K562 (cell line): Measurements from ENCODE around the gene PYGO2. TPM values are rescaled to one million over a fixed set of nuclear protein-coding genes. Genes with fewer than 3 reads are reported as not detected.

Source experiments
- microRNA-seq: library from miRNA; unstranded; fragments of <30 nt; microRNA quantifications from one replicate; pipeline ENCODE4, GENCODE V29; 2018; ENCODE audit warnings: borderline microRNAs expressed
- polyA plus RNA-seq, 8 experiments: library from polyadenylated mRNA; depleted of rRNA in 4 of 8; stranded (reverse) in 5 of 8; unstranded in 3 of 8; fragments of >200 nt; fragmentation: Nextera tagmentation in 2 of 8; fragmentation: Illumina TruSeq in 1 of 8; extraction: Ambion mirVana in 2 of 8; extraction: Trizol in 1 of 8; gene quantifications; 2 replicates each; pipeline versions ENCODE4 v1.2.1 to v1.2.3, GENCODE V29; 2011 to 2014; ENCODE audit warnings: inconsistent platforms in 1 of 8, missing spikeins in 1 of 8
- small RNA-seq: library from RNA; depleted of rRNA; stranded (forward); fragments of <200 nt; gene quantifications from one replicate; pipeline ENCODE3, GENCODE V24; 2014
- total RNA-seq, 7 experiments: library from RNA; depleted of rRNA in 6 of 7; stranded (reverse); fragments of >200 nt in 6 of 7; fragmentation: Illumina TruSeq in 2 of 7; extraction: Trizol in 2 of 7; gene quantifications; 2 replicates each; pipeline versions ENCODE4 v1.2.1 to v1.2.3, GENCODE V29; 2011 to 2021; ENCODE audit warnings: low replicate concordance in 1 of 7

Gene PYGO2
- total and polyA plus RNA-seq, 9 of the 15 experiments (the other 6 are each of a cell fraction or from before 2014, with no cell fraction given), result 8.3 to 36.2 (median 18.2) TPM

Small RNA genes within 50 kb of the gene (microRNA-seq; reads per million reads assigned to microRNA genes)
- 0.46 reads per million for gene MIR4258

Small RNA genes within 50 kb of the gene (small RNA-seq; reads per million reads assigned to genes)
- not detected for gene MIR4258
- not detected for gene RF00017

Other genes starting within 250 kb of the PYGO2 start
Only the 7 nearest of the 20 such genes appear.
- gene PMVK, start 25.1 kb downstream of the PYGO2 start, total RNA-seq (2014; rRNA removed), result 6.3 and 6.5 TPM in 2 replicates
- gene PMVK, start 25.1 kb downstream of the PYGO2 start, total RNA-seq (2014; rRNA removed; fragmentation: Illumina TruSeq; extraction: Trizol), result 4.7 and 6.0 TPM in 2 replicates
- 9.4 and 9.9 TPM in 2 replicates for gene PMVK, start 25.1 kb downstream of the PYGO2 start, total RNA-seq (2015; rRNA removed; fragmentation: Illumina TruSeq; extraction: Trizol)
- gene PMVK, start 25.1 kb downstream of the PYGO2 start, total RNA-seq (2021), result 11.8 and 14.1 TPM in 2 replicates
- gene PMVK, start 25.1 kb downstream of the PYGO2 start, polyA plus RNA-seq (2011; rRNA removed), result 9.5 and 11.4 TPM in 2 replicates
- 6.3 and 9.6 TPM in 2 replicates for gene PMVK, start 25.1 kb downstream of the PYGO2 start, polyA plus RNA-seq (2014; fragmentation: Illumina TruSeq; extraction: Trizol)
- gene PMVK, start 25.1 kb downstream of the PYGO2 start, polyA plus RNA-seq (2014; fragmentation: Nextera tagmentation; extraction: Ambion mirVana), result 1 to 10 TPM; 1.1 to 3.8 TPM
- gene PMVK, start 25.1 kb downstream of the PYGO2 start, polyA plus RNA-seq (2014; rRNA removed), result 15.3 and 16.4 TPM in 2 replicates
- 8.2 and 10.2 TPM in 2 replicates for gene PBXIP1, start 5.7 kb downstream of the PYGO2 start, total RNA-seq (2014; rRNA removed)
- 2.7 and 3.0 TPM in 2 replicates for gene PBXIP1, start 5.7 kb downstream of the PYGO2 start, total RNA-seq (2014; rRNA removed; fragmentation: Illumina TruSeq; extraction: Trizol)
- 4.9 and 5.1 TPM in 2 replicates for gene PBXIP1, start 5.7 kb downstream of the PYGO2 start, total RNA-seq (2015; rRNA removed; fragmentation: Illumina TruSeq; extraction: Trizol)
- 6.3 and 8.3 TPM in 2 replicates for gene PBXIP1, start 5.7 kb downstream of the PYGO2 start, total RNA-seq (2021)
- gene PBXIP1, start 5.7 kb downstream of the PYGO2 start, polyA plus RNA-seq (2011; rRNA removed), result 6.9 and 7.9 TPM in 2 replicates
- gene PBXIP1, start 5.7 kb downstream of the PYGO2 start, polyA plus RNA-seq (2014; fragmentation: Illumina TruSeq; extraction: Trizol), result 5.8 and 6.8 TPM in 2 replicates
- gene PBXIP1, start 5.7 kb downstream of the PYGO2 start, polyA plus RNA-seq (2014; fragmentation: Nextera tagmentation; extraction: Ambion mirVana), result under 1 TPM; 0.13 to 0.22 TPM
- 8.0 TPM in 2 replicates for gene PBXIP1, start 5.7 kb downstream of the PYGO2 start, polyA plus RNA-seq (2014; rRNA removed)
- gene SHC1, start 9.0 kb upstream of the PYGO2 start, total RNA-seq (2014; rRNA removed), result 51.9 and 57.2 TPM in 2 replicates
- gene SHC1, start 9.0 kb upstream of the PYGO2 start, total RNA-seq (2014; rRNA removed; fragmentation: Illumina TruSeq; extraction: Trizol), result 34.1 and 35.4 TPM in 2 replicates
- gene SHC1, start 9.0 kb upstream of the PYGO2 start, total RNA-seq (2015; rRNA removed; fragmentation: Illumina TruSeq; extraction: Trizol), result 34.4 and 35.9 TPM in 2 replicates
- gene SHC1, start 9.0 kb upstream of the PYGO2 start, total RNA-seq (2021), result 66.4 and 68.4 TPM in 2 replicates
- gene SHC1, start 9.0 kb upstream of the PYGO2 start, polyA plus RNA-seq (2011; rRNA removed), result 64.8 and 81.2 TPM in 2 replicates
- 93.7 and 113 TPM in 2 replicates for gene SHC1, start 9.0 kb upstream of the PYGO2 start, polyA plus RNA-seq (2014; fragmentation: Illumina TruSeq; extraction: Trizol)
- 1 to 10 TPM; 4.1 to 5.4 TPM for gene SHC1, start 9.0 kb upstream of the PYGO2 start, polyA plus RNA-seq (2014; fragmentation: Nextera tagmentation; extraction: Ambion mirVana)
- gene SHC1, start 9.0 kb upstream of the PYGO2 start, polyA plus RNA-seq (2014; rRNA removed), result 57.7 and 58.0 TPM in 2 replicates
- gene CKS1B, start 12.9 kb upstream of the PYGO2 start, total RNA-seq (2014; rRNA removed), result 215 and 262 TPM in 2 replicates
- 364 and 410 TPM in 2 replicates for gene CKS1B, start 12.9 kb upstream of the PYGO2 start, total RNA-seq (2014; rRNA removed; fragmentation: Illumina TruSeq; extraction: Trizol)
- 269 and 292 TPM in 2 replicates for gene CKS1B, start 12.9 kb upstream of the PYGO2 start, total RNA-seq (2015; rRNA removed; fragmentation: Illumina TruSeq; extraction: Trizol)
- gene CKS1B, start 12.9 kb upstream of the PYGO2 start, total RNA-seq (2021), result 256 and 270 TPM in 2 replicates
- 754 and 835 TPM in 2 replicates for gene CKS1B, start 12.9 kb upstream of the PYGO2 start, polyA plus RNA-seq (2011; rRNA removed)
- 611 and 624 TPM in 2 replicates for gene CKS1B, start 12.9 kb upstream of the PYGO2 start, polyA plus RNA-seq (2014; fragmentation: Illumina TruSeq; extraction: Trizol)
- 1,000 to 10,000 TPM; 1,039 to 1,103 TPM for gene CKS1B, start 12.9 kb upstream of the PYGO2 start, polyA plus RNA-seq (2014; fragmentation: Nextera tagmentation; extraction: Ambion mirVana)
- gene CKS1B, start 12.9 kb upstream of the PYGO2 start, polyA plus RNA-seq (2014; rRNA removed), result 460 and 477 TPM in 2 replicates
- gene FLAD1, start 21.6 kb upstream of the PYGO2 start, total RNA-seq (2014; rRNA removed), result 67.0 and 87.6 TPM in 2 replicates
- 41.3 and 56.1 TPM in 2 replicates for gene FLAD1, start 21.6 kb upstream of the PYGO2 start, total RNA-seq (2014; rRNA removed; fragmentation: Illumina TruSeq; extraction: Trizol)
- gene FLAD1, start 21.6 kb upstream of the PYGO2 start, total RNA-seq (2015; rRNA removed; fragmentation: Illumina TruSeq; extraction: Trizol), result 65.8 and 68.6 TPM in 2 replicates
- 74.4 and 79.8 TPM in 2 replicates for gene FLAD1, start 21.6 kb upstream of the PYGO2 start, total RNA-seq (2021)
- 61.2 and 75.6 TPM in 2 replicates for gene FLAD1, start 21.6 kb upstream of the PYGO2 start, polyA plus RNA-seq (2011; rRNA removed)
- 78.8 and 82.3 TPM in 2 replicates for gene FLAD1, start 21.6 kb upstream of the PYGO2 start, polyA plus RNA-seq (2014; fragmentation: Illumina TruSeq; extraction: Trizol)
- 10 to 100 TPM; 24.9 to 46.7 TPM for gene FLAD1, start 21.6 kb upstream of the PYGO2 start, polyA plus RNA-seq (2014; fragmentation: Nextera tagmentation; extraction: Ambion mirVana)
- 85.8 and 98.9 TPM in 2 replicates for gene FLAD1, start 21.6 kb upstream of the PYGO2 start, polyA plus RNA-seq (2014; rRNA removed)
- gene LENEP, start 31.8 kb upstream of the PYGO2 start, total RNA-seq (2014; rRNA removed), result 0.24 and 0.86 TPM in 2 replicates
- gene LENEP, start 31.8 kb upstream of the PYGO2 start, total RNA-seq (2014; rRNA removed; fragmentation: Illumina TruSeq; extraction: Trizol), result 0.47 TPM in 1 of 2 replicates, not detected in the other
- gene LENEP, start 31.8 kb upstream of the PYGO2 start, total RNA-seq (2015; rRNA removed; fragmentation: Illumina TruSeq; extraction: Trizol), result 0.45 and 0.87 TPM in 2 replicates
- 0.56 TPM in 1 of 2 replicates, not detected in the other for gene LENEP, start 31.8 kb upstream of the PYGO2 start, total RNA-seq (2021)
- gene LENEP, start 31.8 kb upstream of the PYGO2 start, polyA plus RNA-seq (2011; rRNA removed), result not detected in 2 replicates
- gene LENEP, start 31.8 kb upstream of the PYGO2 start, polyA plus RNA-seq (2014; fragmentation: Illumina TruSeq; extraction: Trizol), result not detected in 2 replicates
- not detected for gene LENEP, start 31.8 kb upstream of the PYGO2 start, polyA plus RNA-seq (2014; fragmentation: Nextera tagmentation; extraction: Ambion mirVana)
- gene LENEP, start 31.8 kb upstream of the PYGO2 start, polyA plus RNA-seq (2014; rRNA removed), result 0.23 and 0.35 TPM in 2 replicates
- gene ZBTB7B, start 41.0 kb upstream of the PYGO2 start, total RNA-seq (2014; rRNA removed), result 31.3 and 40.6 TPM in 2 replicates
- 6.7 and 6.9 TPM in 2 replicates for gene ZBTB7B, start 41.0 kb upstream of the PYGO2 start, total RNA-seq (2014; rRNA removed; fragmentation: Illumina TruSeq; extraction: Trizol)
- 21.9 and 23.3 TPM in 2 replicates for gene ZBTB7B, start 41.0 kb upstream of the PYGO2 start, total RNA-seq (2015; rRNA removed; fragmentation: Illumina TruSeq; extraction: Trizol)
- gene ZBTB7B, start 41.0 kb upstream of the PYGO2 start, total RNA-seq (2021), result 46.5 and 48.2 TPM in 2 replicates
- 15.2 and 22.8 TPM in 2 replicates for gene ZBTB7B, start 41.0 kb upstream of the PYGO2 start, polyA plus RNA-seq (2011; rRNA removed)
- gene ZBTB7B, start 41.0 kb upstream of the PYGO2 start, polyA plus RNA-seq (2014; fragmentation: Illumina TruSeq; extraction: Trizol), result 13.5 and 25.7 TPM in 2 replicates
- gene ZBTB7B, start 41.0 kb upstream of the PYGO2 start, polyA plus RNA-seq (2014; fragmentation: Nextera tagmentation; extraction: Ambion mirVana), result under 1 TPM; 0.04 to 0.08 TPM
- 23.2 and 28.7 TPM in 2 replicates for gene ZBTB7B, start 41.0 kb upstream of the PYGO2 start, polyA plus RNA-seq (2014; rRNA removed)